GM19099 (cell line): ENCODE data around the gene KIF13A.

ENCODE experiments used
- POLR2A ChIP-seq: IDR thresholded peaks from 3 replicates; pipeline ENCODE4 v1.6.1; 2011; ENCODE audit warnings: low read depth; ENCODE audit not compliant: insufficient read length; ENCODE audit errors: extremely low read depth

Gene KIF13A

DNA sequence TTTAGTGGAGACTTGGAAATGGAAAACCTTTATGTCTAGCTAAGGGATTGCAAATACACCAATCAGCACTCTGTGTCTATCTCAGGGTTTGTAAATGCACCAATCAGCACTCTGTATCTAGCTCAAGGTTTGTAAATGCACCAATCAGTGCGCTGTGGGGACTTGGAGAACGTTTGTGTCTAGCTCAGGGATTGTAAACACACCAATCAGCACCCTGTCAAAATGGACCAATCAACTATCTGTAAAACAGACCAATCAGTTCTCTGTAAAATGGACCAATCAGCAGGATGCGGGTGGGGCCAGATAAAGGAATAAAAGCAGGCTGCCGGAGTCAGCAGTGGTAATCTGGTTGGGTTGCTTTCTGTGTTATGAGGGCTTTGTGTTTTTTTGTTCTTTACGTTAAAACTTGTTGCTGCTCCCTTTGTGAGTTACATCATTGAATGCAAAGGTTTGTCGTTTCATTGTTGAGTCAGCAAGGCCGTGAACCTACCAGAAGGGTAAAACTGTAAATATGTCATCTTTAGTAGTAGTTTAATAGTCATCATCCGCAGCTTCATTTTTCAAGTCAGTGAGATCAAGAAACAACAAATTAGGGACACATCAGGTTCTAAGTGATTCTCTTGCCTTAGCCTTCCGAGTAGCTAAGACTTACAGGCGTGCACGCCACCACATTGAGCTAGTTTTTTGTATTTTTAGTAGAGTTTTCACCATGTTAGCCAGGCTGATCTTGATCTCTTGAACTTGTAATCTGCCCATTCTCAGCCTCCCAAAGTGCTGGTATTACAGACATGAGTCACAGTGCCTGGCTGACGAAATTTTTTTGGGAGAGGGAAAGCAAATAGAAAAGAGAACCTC, 258.0 kb downstream of the KIF13A start:
- no peak for TF ChIP-seq POLR2A

DNA sequence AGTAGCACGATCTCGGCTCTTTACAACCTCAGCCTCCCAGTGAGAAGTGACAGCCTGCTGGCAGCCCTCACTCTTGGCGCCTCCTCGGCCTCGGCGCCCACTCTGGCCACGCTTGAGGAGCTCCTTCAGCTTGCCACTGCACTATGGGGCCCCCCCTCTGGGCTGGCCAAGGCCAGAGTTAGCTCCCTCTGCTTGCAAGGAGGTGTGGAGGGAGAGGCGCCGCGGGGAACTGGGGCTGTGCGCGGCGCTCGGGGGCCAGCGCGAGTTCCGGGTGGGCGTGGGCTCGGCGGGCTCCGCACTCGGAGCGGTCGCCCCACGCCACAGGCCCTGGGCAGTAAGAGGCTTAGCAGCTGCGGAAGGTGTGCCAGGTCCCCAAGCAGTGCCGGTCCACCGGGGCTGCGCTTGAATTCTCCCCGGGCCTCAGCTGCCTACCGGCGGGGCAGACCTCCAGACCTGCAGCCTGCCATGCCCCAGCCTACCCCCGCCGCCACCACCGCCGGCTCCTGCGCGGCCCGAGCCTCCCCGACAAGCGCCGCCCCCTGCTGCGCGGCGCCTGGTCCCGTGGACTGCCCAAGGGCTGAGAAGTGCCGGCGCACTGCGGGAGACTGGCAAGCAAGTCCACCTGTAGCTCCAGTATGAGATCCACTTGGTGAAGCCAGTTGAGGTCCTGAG, 258.7 kb downstream of the KIF13A start:
- no peak for TF ChIP-seq POLR2A

DNA sequence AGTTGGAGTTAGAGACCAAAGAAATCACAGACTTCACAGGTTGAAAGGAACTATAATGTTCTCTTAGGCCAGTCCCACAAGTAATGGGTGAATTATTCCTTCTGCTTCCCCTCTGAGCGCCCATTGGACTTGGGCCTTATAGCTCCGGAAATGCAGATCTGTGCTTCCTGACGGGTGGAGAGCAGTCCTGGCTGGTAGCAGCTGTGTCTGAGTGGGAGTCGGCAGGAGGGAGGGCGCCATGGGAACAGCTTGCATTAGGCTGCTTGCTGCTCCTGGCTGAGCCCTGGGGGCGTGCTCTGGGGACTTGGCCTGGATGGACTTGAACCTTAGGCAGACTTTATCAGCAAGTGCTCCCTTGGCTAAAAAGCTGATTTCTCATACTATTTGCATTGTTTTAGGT, 262.4 kb downstream of the KIF13A start:
- TF ChIP-seq POLR2A = no peak

DNA sequence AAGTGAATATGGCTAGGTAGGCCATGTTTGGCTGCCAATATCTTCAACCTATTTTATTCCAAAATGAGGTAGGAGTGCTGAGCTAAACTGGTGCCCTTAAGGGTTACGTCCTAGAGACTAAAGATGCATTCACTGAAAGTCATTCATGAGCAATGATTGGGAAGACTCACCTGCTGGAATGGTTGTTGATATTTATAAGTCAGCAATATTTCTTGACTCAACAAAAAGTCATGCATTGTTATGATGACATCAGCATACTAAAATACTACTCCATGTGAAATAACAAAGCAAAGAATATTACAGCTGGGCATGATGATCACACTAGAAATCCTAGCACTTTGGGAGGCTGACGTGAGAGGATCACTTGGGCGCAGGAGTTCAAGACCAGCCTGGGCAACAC, 263.1 kb downstream of the KIF13A start:
- no peak for TF ChIP-seq POLR2A

DNA sequence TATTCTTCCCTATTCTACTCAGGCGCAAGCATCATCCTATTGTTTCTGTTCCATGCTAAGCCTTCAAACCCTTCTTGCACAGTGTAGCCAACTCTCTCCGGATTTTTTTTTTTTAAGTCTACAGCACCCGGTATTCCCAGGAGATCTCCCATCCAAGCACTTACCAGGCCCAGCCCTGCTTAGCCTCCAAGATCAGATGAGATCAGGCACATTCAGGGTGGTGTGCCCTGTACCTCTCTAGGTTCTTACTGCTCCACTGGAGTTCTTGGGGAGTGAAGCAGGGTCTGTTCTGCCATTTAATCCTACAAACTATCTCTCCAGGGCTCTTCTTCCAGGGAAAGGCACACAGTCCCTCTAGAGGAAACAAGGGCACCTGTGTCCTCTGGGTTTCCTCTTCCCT, 265.8 kb downstream of the KIF13A start:
- TF ChIP-seq POLR2A = no peak

DNA sequence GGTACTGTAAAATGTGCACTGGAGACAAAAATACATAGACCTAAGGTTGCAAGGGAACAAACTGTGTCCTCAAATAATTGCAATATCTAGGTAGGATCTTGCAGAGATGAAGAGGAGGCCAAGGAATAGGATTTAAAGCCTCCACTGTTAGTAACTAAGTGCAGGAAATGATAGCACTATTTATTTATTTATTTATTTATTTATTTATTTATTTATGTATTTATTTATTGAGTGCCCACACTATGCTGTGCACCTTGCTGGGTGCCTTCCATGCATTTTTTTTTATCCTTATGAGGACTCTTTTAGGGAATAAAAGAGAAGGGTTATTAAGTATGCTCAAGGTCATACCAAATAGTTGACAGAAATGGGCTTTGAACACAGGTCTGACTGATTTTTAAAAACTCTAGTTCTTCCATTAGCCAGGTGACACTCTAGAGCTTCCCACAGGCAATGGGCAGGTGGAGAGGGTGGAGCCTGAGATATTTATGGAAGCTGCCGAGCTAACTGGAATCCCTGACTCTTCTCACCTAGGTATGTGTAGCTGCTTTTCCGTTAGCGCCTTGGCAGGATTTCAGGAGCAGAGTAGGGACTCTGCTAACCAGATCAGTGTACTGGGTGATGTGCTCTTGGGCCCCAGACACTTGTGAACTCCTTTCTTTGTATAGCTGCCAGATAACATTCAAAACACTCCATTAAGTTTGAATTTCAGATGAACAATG, 268.0 kb downstream of the KIF13A start:
- no peak for TF ChIP-seq POLR2A

DNA sequence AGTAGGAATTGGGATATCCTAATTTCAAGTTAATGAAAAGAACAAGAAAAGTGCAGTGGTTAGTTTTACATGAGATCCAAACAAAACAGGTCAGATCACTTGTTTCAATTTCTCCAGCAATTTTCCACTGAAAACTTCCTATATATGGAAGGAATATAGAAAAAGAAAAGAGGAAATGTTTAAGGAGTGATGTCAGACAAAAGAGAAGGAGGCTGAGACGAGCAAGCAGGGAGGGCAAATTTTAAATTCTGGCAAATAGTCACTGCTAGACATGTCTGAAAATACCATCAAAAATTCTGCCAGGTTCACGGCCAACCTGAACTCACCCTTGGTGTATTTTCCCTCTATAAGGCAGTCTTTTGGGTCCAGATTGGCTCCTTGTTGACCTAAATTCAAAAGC, 271.2 kb downstream of the KIF13A start:
- no peak for TF ChIP-seq POLR2A

DNA sequence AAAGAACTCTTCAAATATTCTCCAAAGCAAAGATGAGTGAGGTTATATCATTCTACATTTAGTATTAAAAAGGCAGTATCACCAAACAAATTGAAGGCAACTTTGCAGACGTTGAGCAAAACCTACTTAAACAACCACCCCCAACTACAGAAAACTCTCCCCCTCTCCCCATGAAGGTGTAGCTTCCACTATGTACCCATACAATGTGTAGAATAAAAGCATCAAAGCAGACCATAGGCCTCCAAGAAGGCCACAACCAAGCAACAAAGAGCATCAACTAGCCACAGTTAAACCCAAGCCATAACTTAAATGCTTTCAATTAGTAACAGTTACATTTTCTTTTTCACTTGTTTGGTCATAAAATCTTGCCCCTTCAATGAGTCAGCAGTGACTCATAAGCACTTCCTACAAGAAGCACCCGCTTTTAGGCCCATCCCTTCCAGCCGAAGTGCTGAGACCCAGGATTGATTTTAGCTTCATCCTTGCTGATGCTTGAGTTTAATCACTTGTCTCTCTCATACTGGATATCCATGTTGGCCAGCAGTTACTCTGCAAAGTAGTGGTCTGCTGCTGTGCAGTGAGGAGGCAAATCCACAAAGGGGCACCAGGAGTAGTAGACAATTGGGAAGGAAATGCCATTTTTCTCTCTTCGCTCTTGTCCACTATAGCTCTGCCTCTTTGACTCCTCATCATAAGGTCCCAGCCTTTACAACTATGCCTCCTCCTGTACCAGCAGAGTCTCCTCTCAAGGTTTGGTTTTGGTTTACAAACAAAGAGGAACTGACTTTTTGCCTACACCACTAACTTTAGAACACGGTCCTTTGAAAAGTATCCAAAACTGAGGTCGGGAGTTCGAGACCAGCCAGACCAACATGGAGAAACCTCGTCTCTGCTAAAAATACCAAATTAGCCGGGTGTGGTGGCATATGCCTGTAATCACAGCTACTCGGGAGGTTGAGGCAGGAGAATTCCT, 272.3 kb downstream of the KIF13A start:
- no peak for TF ChIP-seq POLR2A

DNA sequence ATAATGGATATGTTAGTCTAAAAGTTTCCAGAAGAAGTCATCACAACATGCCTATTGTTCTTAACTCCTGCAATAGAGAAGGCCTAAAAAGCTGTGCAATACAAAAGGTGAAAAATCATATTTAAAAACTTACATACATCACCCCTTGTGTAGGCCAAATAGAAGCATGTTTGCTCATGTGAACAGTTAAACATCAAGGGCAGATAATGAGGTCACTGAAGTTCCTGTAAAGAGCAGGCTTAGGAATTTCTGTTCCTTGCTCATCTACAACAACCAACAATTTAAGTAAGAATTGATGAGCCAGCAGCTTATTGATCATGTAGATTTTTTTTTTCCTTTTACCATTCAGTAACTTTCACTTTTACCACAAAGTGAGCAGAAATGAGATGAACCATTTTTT, 273.3 kb downstream of the KIF13A start:
- no peak for TF ChIP-seq POLR2A

DNA sequence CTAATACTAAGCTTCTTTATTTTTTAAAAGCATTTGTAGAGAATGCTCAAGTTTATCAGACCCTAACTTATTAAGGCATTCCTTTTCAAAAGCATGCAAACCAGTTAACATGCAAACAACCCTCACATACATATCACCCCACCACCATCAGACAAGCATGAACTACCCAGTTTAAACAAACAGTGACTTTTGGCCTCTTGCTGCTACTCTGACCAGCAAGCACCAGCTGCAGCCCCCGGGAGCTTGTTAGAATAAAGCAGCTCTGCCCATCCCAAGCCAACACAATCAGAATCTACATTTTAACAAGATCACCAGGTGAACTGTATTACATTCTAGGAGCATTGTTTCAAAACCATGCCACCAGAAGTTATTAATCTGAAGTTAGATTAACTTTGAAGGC, 274.9 kb downstream of the KIF13A start:
- no peak for TF ChIP-seq POLR2A

DNA sequence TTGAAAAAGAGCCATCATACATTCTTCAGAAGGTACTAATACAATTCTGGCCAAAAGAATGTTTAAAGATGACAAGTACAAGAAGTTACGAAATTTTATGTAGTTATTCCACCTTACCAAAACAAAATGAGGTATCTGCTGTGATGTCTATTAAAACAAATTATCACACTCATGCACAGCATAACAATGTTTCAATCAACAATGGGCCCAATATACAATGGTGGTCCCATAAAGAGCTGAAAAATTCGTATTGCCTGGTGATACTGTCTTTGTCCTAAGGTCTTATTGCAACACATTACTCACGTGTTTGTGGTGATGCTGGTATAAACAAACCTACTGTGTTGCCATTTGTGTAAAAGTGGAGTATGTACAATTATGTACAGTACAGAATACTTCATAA, 277.1 kb downstream of the KIF13A start:
- TF ChIP-seq POLR2A = no peak

DNA sequence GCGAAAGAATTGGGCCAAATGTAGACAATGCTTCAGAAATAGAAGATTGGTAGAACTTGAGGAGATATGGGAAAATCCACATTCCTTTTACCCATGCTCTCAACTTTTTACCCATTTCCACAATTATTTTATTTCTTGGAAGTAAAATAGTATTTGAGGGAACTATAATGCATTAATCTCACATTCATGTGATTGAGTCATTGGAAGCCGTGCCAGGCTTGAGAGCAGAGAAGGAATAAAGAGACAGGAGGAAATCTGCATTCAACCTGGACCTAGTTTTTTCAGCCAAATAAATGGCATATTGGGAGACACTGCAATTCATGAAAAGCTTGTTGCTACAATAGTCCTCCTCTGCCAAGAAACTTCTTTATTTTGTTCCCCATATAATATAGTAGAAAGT, 278.0 kb downstream of the KIF13A start:
- no peak for TF ChIP-seq POLR2A
